NCI-H128 (cell line): ENCODE measurements around the gene MICAL1.

Experiments used
- DNase-seq: peaks from one replicate; lab custom pipeline; 2025; ENCODE audit not compliant: unreplicated experiment; lab: John Stamatoyannopoulos, UW

The MICAL1 gene

DNA sequence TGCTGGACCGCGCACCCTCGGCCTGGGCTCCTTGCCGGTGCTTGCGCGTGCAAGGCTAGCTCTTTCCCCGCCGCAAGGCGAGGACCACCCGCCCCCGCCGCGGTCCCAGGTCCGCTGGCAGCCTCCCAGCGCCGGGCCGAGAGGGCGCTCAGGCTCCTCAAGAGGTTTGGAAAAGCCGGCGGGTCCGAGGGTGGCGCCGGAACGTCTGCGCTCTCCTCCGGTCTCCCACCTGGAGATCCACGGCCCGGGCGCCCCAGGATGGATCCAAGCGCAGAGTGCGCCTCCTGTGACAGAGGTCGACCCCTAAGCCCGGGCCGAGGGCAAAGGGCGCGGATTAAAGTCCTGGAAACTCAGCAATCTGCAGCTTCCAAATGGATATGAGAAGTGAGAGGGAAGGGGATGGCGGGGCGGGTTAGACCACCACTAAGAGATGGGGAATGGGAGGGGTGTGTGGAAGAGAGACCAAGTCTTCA is 575 bp upstream of the MICAL1 start:
- DNase-seq = no peak

DNA sequence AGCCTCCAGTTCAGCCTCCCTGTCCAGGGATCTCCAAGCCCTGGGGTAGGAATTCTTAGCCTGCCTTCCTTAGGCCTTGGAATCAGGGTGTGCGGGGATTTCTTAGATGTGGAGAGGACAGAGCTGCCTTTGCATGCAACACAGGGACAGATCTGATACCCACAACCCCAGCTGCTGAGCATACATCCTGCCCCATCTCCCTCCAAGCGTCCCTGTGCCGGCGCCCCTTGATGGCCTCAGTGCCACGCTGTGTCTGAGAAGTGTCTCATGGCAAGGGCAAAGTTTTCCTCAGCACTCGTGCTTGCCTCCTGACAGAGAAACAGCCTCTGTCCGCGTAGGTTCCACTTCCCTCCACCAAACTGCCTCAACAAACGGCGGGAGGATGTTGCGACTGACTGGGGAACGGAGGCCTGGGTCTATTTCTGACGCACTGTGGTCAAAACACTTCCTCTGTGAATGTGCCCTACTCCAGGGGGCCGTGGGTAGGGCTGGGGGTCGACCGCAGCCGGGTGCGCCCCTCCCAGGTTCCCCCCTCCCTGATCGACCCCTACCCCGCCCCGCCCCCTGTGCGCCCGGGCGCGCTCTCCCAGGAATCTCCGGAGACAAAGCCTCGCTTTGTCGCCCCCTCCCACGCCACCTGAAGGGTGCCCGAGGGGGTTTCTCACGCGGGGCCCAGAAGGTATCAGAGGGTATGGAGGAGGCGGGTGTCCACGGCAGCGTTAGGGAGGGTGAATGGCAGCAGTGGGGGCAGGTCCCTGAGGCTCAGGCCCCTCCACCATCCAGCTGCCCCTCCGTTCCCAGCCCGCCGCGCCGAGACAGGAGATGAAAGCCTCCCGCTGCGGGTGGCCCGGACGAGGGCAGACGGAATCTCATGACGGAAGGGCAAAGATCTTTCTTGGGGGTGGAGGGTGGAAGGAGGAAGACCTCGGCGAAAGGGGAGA is 806 bp downstream of the MICAL1 start:
- DNase-seq = no peak

- DNase-seq = peak; percentile 33
These were observed 1.7 kb downstream of the MICAL1 start for GRCh38 chr6:109453594-109454495.

GRCh38 chr6:109453156-109453555 is 2.4 kb downstream of the MICAL1 start:
- DNase-seq = no peak

DNA sequence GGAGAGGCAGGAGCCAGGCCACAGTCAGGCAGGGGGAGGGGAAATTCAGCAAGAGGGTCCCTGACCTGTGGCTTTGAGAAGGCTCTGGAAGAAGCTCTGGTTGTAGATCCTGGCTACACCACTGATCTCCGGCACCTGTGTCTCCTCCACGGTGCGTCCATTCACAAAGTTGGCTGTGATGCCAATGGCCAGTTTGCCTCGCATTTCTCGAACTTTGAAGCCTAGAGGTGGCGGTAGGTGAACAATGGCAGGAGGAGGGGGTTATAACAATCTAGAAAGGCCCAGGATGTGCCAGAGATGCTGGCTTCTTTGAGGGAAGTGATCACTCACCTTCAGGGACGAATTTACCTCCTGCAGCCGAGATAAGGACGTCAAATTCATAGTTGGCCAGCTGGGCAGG is 3.4 kb downstream of the MICAL1 start:
- DNase-seq = no peak

- no peak for DNase-seq
These were observed 4.2 kb downstream of the MICAL1 start for GRCh38 chr6:109451376-109451775.

- no peak for DNase-seq
These were observed 4.8 kb downstream of the MICAL1 start for GRCh38 chr6:109450801-109451200.

GRCh38 chr6:109449795-109450673 is 5.5 kb downstream of the MICAL1 start:
- no peak for DNase-seq

DNA sequence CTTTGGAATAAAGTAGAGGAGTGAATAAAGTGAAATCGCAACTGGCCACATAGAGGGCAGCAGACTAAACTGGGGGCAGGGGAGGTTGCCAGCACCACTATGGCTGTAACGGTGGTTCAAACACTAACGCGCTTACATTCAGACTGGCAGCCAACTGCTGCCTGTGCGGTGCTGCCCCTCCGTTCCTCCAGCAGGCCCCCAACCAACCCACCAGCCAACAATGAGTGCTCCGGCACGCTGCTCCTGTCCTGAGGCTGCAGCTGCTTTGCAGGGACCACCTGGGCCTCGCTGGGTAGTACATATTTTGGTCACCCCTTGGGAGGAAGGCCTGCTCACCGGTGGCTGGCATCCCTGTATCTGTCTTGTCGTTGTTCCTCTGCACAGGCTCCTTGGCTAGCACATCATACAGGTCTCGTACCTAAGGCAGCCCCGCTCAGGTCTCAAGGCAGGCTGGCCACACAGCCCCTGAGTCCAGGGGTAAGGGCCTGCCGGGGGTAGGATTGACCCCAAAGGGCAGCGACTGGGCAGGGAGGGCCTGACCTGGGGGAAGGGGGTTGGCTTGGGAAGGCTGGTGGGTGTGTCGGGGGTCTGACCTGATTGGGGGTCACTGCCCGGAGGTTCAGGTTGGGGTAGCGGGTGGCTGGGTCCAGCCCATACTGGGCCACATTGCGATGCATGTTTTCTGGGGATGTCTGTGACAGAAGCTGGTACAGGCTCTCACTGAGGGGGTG is 6.3 kb downstream of the MICAL1 start:
- DNase-seq = no peak

DNA sequence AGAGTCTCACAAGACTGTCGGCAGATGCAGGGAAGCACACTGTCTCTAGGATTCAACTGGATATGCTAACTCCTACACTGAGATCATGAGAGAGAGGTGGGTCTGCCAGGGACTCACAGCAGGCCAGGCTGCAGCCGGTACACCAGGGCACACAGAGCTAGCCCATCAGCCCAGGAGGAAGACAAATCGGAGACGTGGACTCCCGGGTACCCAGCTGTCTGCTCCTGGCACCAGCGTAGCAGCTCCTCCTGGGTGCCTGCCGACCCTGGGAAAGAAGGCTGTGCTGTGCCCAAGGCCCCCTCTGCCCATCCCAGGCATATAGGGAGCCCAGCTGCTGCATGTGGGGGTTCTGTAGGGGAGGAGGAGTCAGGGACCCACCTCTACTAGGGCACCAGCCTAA is 7.0 kb downstream of the MICAL1 start:
- no peak for DNase-seq

DNA sequence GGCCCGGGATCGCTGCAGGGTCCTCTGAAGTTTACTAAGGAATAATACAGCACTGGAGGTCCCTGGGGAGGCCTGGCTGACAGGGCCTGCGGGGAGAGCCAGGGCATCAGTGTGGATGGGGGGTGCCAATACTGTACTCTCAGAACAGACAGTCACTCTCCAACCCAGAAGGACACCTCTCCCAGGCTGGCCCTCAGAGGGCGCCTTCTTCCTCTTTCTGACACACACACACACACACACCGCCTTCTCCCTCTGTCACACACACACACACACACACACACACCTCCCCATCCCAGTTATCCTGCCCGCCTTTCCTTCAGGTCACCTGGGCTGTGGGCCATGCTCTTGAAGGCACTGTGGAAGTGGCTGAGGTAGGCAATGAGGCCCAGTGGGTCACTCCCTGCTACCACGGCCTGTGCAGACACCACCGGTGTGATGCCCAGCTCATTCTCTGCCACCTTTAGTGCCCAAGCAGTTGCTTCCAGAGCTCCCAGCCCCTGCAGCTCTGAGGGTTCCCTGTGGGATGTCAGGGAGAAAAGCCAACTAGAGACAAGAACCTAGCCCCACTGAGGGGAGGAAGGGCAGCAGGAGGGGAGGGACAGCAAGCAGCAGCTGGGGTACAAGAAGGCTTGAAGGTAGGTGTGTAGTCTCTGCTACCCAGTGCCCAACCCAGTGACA is 7.6 kb downstream of the MICAL1 start:
- DNase-seq = no peak

- no peak for DNase-seq
These were observed 8.5 kb downstream of the MICAL1 start for GRCh38 chr6:109447087-109447486.

- DNase-seq = no peak
These were observed 9.0 kb downstream of the MICAL1 start for GRCh38 chr6:109446541-109446940.

DNA sequence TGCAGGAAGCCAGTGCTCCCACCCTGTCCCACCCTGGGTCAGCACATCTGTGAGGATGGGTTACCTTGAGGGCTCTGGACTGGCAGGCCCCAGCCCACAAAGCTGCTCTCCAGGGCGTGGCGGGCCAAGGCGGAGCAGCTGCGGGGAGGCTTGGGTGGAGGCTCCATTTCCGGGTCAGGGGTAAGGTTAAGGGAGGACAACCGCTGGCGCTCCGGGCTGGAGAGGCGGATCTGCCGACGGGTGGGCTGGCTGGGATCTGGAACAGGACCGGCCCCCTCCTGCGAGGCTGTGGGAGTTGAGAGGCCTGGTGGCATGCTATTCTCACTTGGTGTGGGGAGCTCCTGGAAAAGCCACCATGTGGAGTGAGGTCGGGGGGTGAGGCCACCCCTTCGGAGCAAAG is 9.5 kb downstream of the MICAL1 start:
- DNase-seq = no peak

DNA sequence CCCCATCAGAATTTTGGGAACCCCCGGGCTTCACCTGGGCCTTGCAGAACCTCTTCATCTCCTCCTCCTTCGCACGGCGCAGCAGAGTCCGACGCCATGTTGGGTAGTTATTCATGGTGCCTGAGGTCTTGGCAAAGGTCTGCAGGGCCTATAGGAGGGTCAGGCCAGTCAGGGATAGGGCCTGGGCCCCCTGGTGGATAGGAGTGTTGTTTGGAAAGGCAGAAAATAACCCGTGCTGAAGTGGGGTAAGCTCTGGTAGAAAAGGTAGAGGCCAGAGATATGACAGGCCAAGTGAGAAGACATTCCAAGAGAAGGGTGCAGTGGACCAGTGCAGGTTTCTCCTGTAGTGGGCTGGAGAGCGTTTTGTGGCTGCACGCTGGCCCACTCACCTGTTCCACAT is 10.2 kb downstream of the MICAL1 start:
- no peak for DNase-seq

DNA sequence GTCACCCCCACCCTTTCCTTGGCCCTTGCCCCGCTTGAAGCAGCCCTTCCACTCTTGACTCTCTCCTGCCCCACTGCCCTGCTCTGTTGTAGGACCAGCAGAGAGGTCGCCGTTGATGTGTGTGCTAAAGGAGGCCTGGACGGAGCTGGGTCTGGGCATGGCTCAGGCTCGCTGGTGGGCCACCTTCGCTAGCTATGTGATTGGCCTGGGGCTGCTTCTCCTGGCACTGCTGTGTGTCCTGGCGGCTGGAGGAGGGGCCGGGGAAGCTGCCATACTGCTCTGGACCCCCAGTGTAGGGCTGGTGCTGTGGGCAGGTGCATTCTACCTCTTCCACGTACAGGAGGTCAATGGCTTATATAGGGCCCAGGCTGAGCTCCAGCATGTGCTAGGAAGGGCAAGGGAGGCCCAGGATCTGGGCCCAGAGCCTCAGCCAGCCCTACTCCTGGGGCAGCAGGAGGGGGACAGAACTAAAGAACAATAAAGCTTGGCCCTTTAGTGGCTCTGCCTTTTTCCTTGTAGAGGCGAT is 12.1 kb downstream of the MICAL1 start:
- DNase-seq = no peak

DNA sequence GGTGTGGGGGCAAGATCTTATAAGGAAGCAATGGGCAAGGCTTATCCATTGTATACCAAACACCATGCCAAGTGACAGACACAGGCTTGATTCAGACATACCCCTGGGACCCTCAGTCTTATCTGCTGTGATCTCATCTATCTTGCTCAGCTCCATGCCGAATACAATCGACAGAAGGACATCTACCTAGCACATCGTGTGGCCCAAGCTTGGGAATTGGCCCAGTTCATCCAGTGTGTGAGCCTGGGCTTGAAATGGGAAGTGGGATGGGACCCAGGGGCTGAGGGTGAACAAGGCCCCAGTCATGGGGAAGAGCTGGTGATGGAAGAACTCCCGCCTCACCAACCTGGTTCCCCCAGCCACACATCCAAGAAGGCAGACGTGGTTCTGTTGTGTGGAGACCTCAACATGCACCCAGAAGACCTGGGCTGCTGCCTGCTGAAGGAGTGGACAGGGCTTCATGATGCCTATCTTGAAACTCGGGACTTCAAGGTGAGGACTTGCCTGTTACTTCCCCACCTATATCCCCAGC is 13.1 kb downstream of the MICAL1 start:
- DNase-seq = no peak

- DNase-seq = no peak
These were observed 14.3 kb downstream of the MICAL1 start for GRCh38 chr6:109441069-109441816.
